ENCODE results near the gene FMN2. TPM values are rescaled to one million over a fixed set of nuclear protein-coding genes. Genes with fewer than 3 reads are reported as not detected.

The FMN2 gene
- total RNA-seq, 1 experiment from 2014 or later: 5.3 TPM

- no peak for DNase-seq (ENCODE audit: unreplicated experiment)
- H3K27me3 Mint-ChIP-seq (ENCODE audit: insufficient read depth, unreplicated experiment): no peaks in the 10 kb centered on the region
- H3K36me3 Mint-ChIP-seq (ENCODE audit: insufficient read depth, unreplicated experiment): no peaks in the 10 kb centered on the region
- ChIA-PET POLR2A (interaction anchor here (0.6 to 1.3 kb wide), 2 partner anchors 9 to 296 kb away, joined by 3 to 4 read pairs; no protein-coding TSS in a partner anchor), CTCF (interaction anchor here (0.6 to 7.2 kb wide), 5 partner anchors 9 to 286 kb away, joined by 3 to 51 read pairs (median 5); no protein-coding TSS in a partner anchor)
- H3K4me3 Mint-ChIP-seq (ENCODE audit: unreplicated experiment): no peak overlapping the region
- H3K9me3 Mint-ChIP-seq (ENCODE audit: unreplicated experiment): no peaks in the 10 kb centered on the region
- peaks cover 11% of the 10 kb centered on the region for H3K4me1 Mint-ChIP-seq (ENCODE audit: insufficient read depth, unreplicated experiment)
- intact Hi-C loops (cut with micrococcal nuclease): no loop called here
- H3K27ac Mint-ChIP-seq (ENCODE audit: low read depth, unreplicated experiment): no peak overlapping the region
- no TSS peak for BruUV-seq (replicated peaks)
- no peak for TF ChIP-seq CTCF (IDR thresholded peaks at IDR 0.05; ENCODE audit: unreplicated experiment)
These were observed 353.7 kb downstream of the FMN2 start for GRCh38 chr1:240445369-240445768.

GRCh38 chr1:240455228-240455821 lies 363.6 kb downstream of the FMN2 start:
- DNase-seq (ENCODE audit: unreplicated experiment): peak; percentile 65
- POLR2A ChIA-PET: interaction anchor here (0.6 to 1.8 kb wide), 4 partner anchors 18 to 148 kb away, joined by 3 to 5 read pairs (median 3); no protein-coding TSS in a partner anchor

GRCh38 chr1:240457203-240457602 lies 365.5 kb downstream of the FMN2 start:
- ChIA-PET POLR2A (no interaction called here), CTCF (interaction anchor here (0.6 to 6.1 kb wide), 11 partner anchors 8 to 431 kb away, joined by 3 to 53 read pairs (median 5); no protein-coding TSS in a partner anchor)
- intact Hi-C loops (cut with micrococcal nuclease): no loop called here
- Mint-ChIP-seq H3K36me3 (ENCODE audit: insufficient read depth, unreplicated experiment) (peaks cover 5% of the 10 kb centered on the region), H3K27me3 (ENCODE audit: insufficient read depth, unreplicated experiment) (no peaks in the 10 kb centered on the region), H3K4me3 (ENCODE audit: unreplicated experiment) (no peak overlapping the region), H3K27ac (ENCODE audit: low read depth, unreplicated experiment) (no peak overlapping the region), H3K9me3 (ENCODE audit: unreplicated experiment) (no peaks in the 10 kb centered on the region), H3K4me1 (ENCODE audit: insufficient read depth, unreplicated experiment) (no peaks in the 10 kb centered on the region)
- DNase-seq (ENCODE audit: unreplicated experiment): no peak
- BruUV-seq (replicated peaks): no TSS peak
- no peak for TF ChIP-seq CTCF (IDR thresholded peaks at IDR 0.05; ENCODE audit: unreplicated experiment)

More at GRCh38 chr1:240455228-240455821, 363.6 kb downstream of the FMN2 start:
- TF ChIP-seq CTCF (IDR thresholded peaks at IDR 0.05; ENCODE audit: unreplicated experiment): peak; percentile 38
- intact Hi-C loops (cut with micrococcal nuclease): loop anchor here (1.0 kb wide), 3 partner anchors 147 to 264 kb away; no protein-coding TSS in a partner anchor
- CTCF ChIA-PET: interaction anchor here (0.6 to 6.1 kb wide), 33 partner anchors 10 to 493 kb away, joined by 3 to 53 read pairs (median 4); no protein-coding TSS in a partner anchor
- Mint-ChIP-seq H3K27me3 (ENCODE audit: insufficient read depth, unreplicated experiment) (no peaks in the 10 kb centered on the region), H3K9me3 (ENCODE audit: unreplicated experiment) (no peaks in the 10 kb centered on the region), H3K27ac (ENCODE audit: low read depth, unreplicated experiment) (no peak overlapping the region), H3K4me3 (ENCODE audit: unreplicated experiment) (no peak overlapping the region), H3K4me1 (ENCODE audit: insufficient read depth, unreplicated experiment) (no peaks in the 10 kb centered on the region), H3K36me3 (ENCODE audit: insufficient read depth, unreplicated experiment) (peaks cover 5% of the 10 kb centered on the region)
- BruUV-seq (replicated peaks): no TSS peak

GRCh38 chr1:240462277-240462676 lies 370.6 kb downstream of the FMN2 start:
- DNase-seq (ENCODE audit: unreplicated experiment): no peak
- BruUV-seq (replicated peaks): no TSS peak
- Mint-ChIP-seq H3K4me1 (ENCODE audit: insufficient read depth, unreplicated experiment) (peaks cover 8% of the 10 kb centered on the region), H3K9me3 (ENCODE audit: unreplicated experiment) (no peaks in the 10 kb centered on the region), H3K27me3 (ENCODE audit: insufficient read depth, unreplicated experiment) (no peaks in the 10 kb centered on the region), H3K4me3 (ENCODE audit: unreplicated experiment) (no peak overlapping the region), H3K36me3 (ENCODE audit: insufficient read depth, unreplicated experiment) (no peaks in the 10 kb centered on the region), H3K27ac (ENCODE audit: low read depth, unreplicated experiment) (no peak overlapping the region)
- intact Hi-C loops (cut with micrococcal nuclease): no loop called here
- ChIA-PET POLR2A (no interaction called here), CTCF (interaction anchor here (1.1 kb wide), 1 partner anchor 47 kb away, joined by 3 read pairs; no protein-coding TSS in a partner anchor)
- no peak for TF ChIP-seq CTCF (IDR thresholded peaks at IDR 0.05; ENCODE audit: unreplicated experiment)
